ENCODE measurements around the gene ATF4.

Gene ATF4

GRCh38 chr22:39520226-39521105, at the start of gene ATF4:
ATF4 (plus strand) TSS chr22:39520562; CDS start chr22:39521446, 884 bp downstream.
- H3K27ac ChIP-seq, result peak within 1 kb of the TSS; percentile 100
- TF ChIP-seq ZFX (IDR thresholded peaks at IDR 0.05) (no peak), CTCF (conservative IDR thresholded peaks at IDR 0.05) (no peak)

- no peak for TF ChIP-seq ZFX (IDR thresholded peaks at IDR 0.05)
These were observed 48.8 kb upstream of the ATF4 start for GRCh38 chr22:39471381-39472141.

GRCh38 chr22:39472570-39473556, 47.5 kb upstream of the ATF4 start:
- no peak overlapping the region for H3K27ac ChIP-seq

More at GRCh38 chr22:39471381-39472141, 48.8 kb upstream of the ATF4 start:
- H3K27ac ChIP-seq, result no peak overlapping the region

GRCh38 chr22:39473851-39474250, 46.5 kb upstream of the ATF4 start:
- TF ChIP-seq ZFX (IDR thresholded peaks at IDR 0.05), result no peak
- TF ChIP-seq CTCF (conservative IDR thresholded peaks at IDR 0.05), result no peak
- H3K27ac ChIP-seq, result no peak overlapping the region

More at GRCh38 chr22:39472570-39473556, 47.5 kb upstream of the ATF4 start:
- no peak for TF ChIP-seq ZFX (IDR thresholded peaks at IDR 0.05)
- TF ChIP-seq CTCF (conservative IDR thresholded peaks at IDR 0.05), result no peak

GRCh38 chr22:39474351-39475111, 45.8 kb upstream of the ATF4 start:
- no peak for TF ChIP-seq ZFX (IDR thresholded peaks at IDR 0.05)
- no peak for TF ChIP-seq CTCF (conservative IDR thresholded peaks at IDR 0.05)
- H3K27ac ChIP-seq, result no peak overlapping the region

GRCh38 chr22:39475337-39475736, 45.0 kb upstream of the ATF4 start:
- no peak overlapping the region for H3K27ac ChIP-seq
- no peak for TF ChIP-seq ZFX (IDR thresholded peaks at IDR 0.05)
- no peak for TF ChIP-seq CTCF (conservative IDR thresholded peaks at IDR 0.05)
